Activated T-helper 1 cell treated with Interleukin-2 at 50 U/mL for 16 hours (primary cell): ENCODE measurements around the gene PSMD14.

ENCODE experiments used
- DNase-seq: peaks from one replicate; pipeline ENCODE4 v3.0.0-alpha.2; 2020; ENCODE audit warnings: low read depth

The PSMD14 gene

GRCh38 chr2:161386228-161386824 lies 78.1 kb downstream of the PSMD14 start:
- DNase-seq: no peak

DNA sequence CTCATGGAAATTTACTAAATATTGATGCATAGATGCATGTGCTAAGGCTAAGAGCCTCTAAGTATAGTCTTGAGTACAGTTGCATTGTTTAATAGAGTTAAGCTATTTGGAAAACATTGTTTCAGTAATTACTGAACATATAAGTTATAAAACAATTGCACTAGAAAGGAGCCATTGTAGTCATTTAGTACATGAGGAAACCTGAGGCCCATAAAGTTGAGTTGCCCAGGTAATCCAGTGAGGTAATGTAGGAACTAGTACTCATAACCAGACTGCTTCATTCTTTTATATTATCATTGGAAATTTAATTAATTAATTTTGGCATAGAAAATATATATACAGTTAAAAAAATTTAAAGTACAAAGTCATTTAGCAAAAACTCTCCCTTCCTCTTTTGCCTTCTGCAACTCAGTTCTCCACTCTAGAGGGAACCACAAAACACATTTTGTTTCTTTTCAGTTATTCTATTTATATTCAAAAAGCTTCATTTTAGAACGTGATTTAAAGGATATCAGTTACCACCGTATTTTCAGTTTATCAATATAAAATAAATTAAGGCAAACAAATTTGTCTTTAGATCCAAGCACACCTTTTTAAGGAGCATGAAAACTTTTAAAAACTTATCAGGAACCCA lies 80.0 kb downstream of the PSMD14 start:
- no peak for DNase-seq

GRCh38 chr2:161391737-161392506 lies 83.7 kb downstream of the PSMD14 start:
- no peak for DNase-seq

DNA sequence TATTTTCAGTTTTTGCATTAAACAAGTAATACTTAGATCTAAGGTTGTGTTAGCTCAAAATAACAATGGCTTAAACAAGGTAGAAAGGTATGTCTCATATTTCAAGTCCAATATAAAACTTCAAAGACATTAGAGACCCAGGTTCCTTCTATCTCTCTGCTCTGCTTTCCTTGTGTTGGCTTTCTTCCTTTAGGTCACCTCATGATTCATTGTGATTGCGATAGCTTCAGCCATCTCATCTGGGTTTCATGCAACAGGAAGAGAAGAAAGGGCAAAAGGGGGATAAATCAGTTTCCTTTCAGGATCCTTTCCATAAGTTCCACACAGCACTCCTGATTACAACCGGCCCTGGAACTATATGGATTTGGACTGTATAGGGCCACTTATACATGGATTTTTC lies 91.9 kb downstream of the PSMD14 start:
- DNase-seq: no peak

GRCh38 chr2:161402297-161402696 lies 94.1 kb downstream of the PSMD14 start:
- no peak for DNase-seq

GRCh38 chr2:161406316-161406715 lies 98.1 kb downstream of the PSMD14 start:
- no peak for DNase-seq

DNA sequence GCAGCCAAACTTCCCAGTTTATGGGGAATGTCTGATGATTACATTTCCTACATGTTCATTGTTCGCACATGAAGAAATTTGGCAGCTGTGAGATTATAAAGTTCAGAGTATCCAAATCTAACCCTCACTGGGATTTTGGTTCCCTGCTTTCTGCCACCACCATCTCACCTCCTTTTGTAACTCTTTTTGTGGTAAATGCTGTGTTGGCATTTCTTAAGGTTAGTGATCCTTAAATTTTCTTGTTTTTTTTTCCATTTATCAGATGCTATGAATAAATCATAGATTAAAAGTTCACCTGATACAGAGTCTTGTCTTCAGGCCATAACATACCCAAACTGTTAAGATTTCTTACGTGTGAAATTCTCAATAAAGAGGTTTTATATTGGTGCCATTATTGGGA lies 99.4 kb downstream of the PSMD14 start:
- DNase-seq: no peak

- no peak for DNase-seq
Measured at GRCh38 chr2:161409308-161409907, 101.2 kb downstream of the PSMD14 start.

- no peak for DNase-seq
Measured at GRCh38 chr2:161412346-161412745, 104.1 kb downstream of the PSMD14 start.

GRCh38 chr2:161414042-161415033 lies 106.1 kb downstream of the PSMD14 start:
- DNase-seq: no peak

- DNase-seq: no peak
Measured at GRCh38 chr2:161415034-161415986, 107.1 kb downstream of the PSMD14 start.

DNA sequence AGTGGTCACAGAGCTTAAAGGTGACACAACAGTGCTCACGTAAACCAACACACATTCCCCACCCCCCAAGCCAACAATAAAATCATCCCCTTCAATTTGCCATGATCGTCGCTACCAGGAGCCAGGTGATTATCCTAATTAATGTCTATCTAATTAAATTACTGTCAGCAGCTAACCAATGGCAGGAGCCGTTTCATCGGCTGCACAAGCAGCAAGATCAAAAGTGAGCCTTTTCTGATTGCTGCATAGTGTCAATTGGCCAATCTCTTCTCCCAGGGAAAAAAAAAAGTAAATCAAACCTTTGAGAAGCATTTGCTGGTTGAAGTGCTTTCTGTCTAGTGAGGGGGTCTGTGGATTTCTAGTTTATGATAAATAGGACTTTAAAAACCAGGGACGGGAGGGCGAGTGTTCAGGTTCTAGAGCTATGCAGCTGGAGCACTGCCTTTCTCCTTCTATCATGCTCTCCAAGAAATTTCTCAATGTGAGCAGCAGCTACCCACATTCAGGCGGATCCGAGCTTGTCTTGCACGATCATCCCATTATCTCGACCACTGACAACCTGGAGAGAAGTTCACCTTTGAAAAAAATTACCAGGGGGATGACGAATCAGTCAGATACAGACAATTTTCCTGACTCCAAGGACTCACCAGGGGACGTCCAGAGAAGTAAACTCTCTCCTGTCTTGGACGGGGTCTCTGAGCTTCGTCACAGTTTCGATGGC lies 107.9 kb downstream of the PSMD14 start, which contains the start of gene TBR1:
Gene TBR1, plus strand, starts transcription at position 311 of the 721 bp plus-strand sequence. Its CDS starts 114 bp downstream, at position 425.
- DNase-seq: no peak

DNA sequence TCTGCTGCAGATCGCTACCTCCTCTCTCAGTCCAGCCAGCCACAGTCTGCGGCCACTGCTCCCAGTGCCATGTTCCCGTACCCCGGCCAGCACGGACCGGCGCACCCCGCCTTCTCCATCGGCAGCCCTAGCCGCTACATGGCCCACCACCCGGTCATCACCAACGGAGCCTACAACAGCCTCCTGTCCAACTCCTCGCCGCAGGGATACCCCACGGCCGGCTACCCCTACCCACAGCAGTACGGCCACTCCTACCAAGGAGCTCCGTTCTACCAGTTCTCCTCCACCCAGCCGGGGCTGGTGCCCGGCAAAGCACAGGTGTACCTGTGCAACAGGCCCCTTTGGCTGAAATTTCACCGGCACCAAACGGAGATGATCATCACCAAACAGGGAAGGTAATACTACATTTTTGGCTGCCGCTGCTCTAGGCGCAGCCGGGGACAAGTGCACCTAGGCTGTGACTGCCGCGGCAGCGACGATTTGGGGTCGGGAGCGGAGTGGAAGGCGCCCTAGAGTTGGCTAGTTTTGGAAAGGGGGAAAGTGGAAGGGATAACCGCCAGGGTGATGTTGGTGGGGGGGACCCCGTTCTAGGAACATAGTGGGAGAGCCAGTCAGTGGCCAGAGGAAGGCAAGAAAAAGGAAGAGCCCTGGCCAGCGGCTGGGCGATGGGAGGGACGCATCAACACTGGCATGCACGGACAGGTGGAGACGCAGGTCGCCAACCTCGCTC lies 108.6 kb downstream of the PSMD14 start:
- DNase-seq: no peak

- no peak for DNase-seq
Measured at GRCh38 chr2:161417438-161418274, 109.4 kb downstream of the PSMD14 start.

DNA sequence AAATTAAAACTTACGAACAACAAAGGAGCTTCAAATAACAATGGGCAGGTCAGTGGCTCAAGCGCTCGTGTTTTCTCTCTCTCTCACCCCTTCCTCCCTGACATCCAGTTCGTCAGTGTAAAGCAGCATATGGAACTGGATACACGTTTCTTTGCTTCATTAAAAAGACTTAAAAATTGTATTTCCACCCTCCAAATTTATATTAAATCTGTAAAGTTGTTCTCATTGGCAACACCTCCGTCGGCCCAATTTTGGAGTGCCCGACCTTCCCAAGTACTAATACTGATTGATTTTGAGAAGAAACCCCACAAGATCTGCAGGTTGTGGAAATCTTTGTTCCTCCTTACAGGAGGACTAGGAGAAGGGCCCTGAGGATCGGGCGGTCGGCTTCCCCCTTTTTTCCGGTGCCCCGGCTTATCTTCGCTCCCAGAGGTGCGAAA lies 110.1 kb downstream of the PSMD14 start:
- DNase-seq: no peak

DNA sequence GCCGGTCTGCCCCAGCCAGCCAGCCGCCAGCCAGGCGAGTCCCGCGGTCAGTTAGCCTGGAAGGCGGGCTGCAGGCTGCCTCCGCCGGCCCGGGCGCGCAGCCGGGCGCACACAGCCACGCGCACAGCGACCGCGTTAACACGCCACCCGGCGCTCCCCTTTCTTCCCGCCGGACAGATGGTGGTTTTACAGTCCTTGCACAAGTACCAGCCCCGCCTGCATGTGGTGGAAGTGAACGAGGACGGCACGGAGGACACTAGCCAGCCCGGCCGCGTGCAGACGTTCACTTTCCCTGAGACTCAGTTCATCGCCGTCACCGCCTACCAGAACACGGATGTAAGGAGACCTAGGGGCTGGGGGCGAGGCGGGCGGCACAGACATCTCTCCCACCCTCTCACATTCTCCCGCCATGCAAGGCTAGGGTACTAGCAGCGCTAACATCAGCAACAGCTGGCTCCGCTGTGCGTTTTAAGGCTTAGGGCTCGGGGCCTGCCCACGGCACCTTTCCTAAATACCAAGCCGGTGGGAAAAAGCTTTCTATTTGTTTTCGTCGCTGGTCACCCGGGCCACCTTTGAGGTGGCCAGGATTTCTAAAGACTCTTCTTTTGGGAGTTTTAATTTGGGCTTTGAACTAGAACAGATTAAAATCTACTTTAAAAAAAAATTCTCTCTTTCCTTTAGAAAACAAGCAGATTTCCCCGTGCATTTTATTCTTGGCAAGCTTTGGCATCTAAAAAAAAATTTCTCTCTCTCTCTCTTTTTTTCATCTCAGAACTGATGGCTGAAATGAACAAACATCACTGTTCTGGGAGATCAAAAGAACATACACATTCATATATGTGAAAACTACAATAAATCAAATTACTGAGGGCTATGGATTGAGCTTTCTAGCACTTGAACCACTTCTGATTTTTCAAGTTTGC lies 110.8 kb downstream of the PSMD14 start:
- DNase-seq: no peak

DNA sequence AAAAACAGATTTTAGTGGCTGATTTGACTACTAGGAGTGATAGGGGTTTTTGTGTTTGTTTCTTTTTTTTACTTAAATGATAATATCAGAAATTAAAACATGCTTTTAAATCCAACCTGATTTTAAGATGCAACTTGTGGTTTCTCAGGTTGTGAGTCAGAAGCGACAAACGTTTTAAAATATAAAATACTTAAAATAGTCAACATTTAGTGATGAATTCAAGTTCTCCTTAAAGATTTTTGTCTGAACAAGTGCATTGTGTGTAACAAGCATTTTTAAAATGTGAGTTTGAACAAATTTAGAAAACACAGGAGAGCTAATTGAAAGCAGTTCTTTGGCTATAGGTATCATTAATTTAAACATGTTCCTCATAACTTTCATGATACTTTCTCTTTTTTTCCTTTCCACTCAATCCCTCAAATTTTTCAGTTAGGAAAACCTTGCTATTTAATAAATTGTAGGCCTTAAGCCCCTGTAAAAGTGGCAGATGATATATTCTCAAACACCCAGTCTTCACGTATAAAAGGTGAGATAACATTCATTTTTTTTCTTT lies 111.5 kb downstream of the PSMD14 start:
- no peak for DNase-seq
